Ovary (tissue), 9 donors: Measurements from ENCODE around the gene KLHDC8A. TPM values are rescaled to one million over a fixed set of nuclear protein-coding genes. Genes with fewer than 3 reads are reported as not detected.
A peak's percentile ranks its signal among the peaks of the same experiment; 100 is the strongest.

ENCODE experiments used
- DNase-seq, 5 donors: peaks; one replicate each; pipeline ENCODE4 v3.0.0-alpha.2; 2019 to 2020
- H3K27ac ChIP-seq, 2 donors: fragments of 200-600 bp; one replicate each; pipeline versions ENCODE4 v1.5.1 to v1.8.0; 2019 to 2022
- H3K27me3 ChIP-seq: fragments of 200-600 bp; one replicate; pipeline ENCODE4 v1.8.0; 2022
- H3K36me3 ChIP-seq: fragments of 200-600 bp; sonication (generic); one replicate; pipeline ENCODE4 v1.5.1; 2019
- H3K4me1 ChIP-seq: one replicate; pipeline ENCODE4 v1.8.1; 2013; ENCODE audit warnings: mild to moderate bottlenecking, moderate library complexity; ENCODE audit not compliant: insufficient read depth
- H3K4me3 ChIP-seq: fragments of 200-600 bp; sonication (generic); one replicate; pipeline ENCODE4 v1.5.1; 2017
- H3K9me3 ChIP-seq, 2 donors: fragments of 200-600 bp in 1 of 2; sonication (generic) in 1 of 2; one replicate each; pipeline versions ENCODE4 v1.5.1 to v1.8.1; 2013 to 2019; ENCODE audit warnings: mild to moderate bottlenecking in 1 of 2, moderate library complexity in 1 of 2
- CTCF ChIP-seq, 3 donors: fragments of 450-650 bp in 2 of 3; fragments of 200-600 bp in 1 of 3; IDR thresholded peaks; one replicate each; pipeline versions ENCODE4 v1.5.1 to v1.8.0; 2016 to 2022; ENCODE audit warnings: antibody characterized with exemption in 3 of 3, mild to moderate bottlenecking in 1 of 3
- EP300 ChIP-seq: sonication (generic); formaldehyde crosslinking; IDR thresholded peaks from one replicate; pipeline ENCODE4 v1.6.1; 2017; ENCODE audit warnings: antibody characterized with exemption
- POLR2A ChIP-seq: fragments of 450-650 bp; IDR thresholded peaks from one replicate; pipeline ENCODE4 v1.6.1; 2017; ENCODE audit warnings: antibody characterized with exemption, mild to moderate bottlenecking, moderate library complexity
- WGBS, 3 donors: extraction: QIAGEN DNeasy Blood & Tissue Kit in 1 of 3; methylation state at CpG; one replicate each; pipeline versions ENCODE4 v1.1.5 to v1.1.7; 2013 to 2017; 5-methylcytosine and 5-hydroxymethylcytosine counted together
- intact Hi-C, 4 donors: fragments of 100-400 bp; cut with DNase I; formaldehyde crosslinking; loops; one replicate each; pipeline versions ENCODE4 v1.11.0 to v1.15.1; 2022 to 2023
- polyA plus RNA-seq, 2 donors: library from polyadenylated mRNA; stranded (reverse); fragments of 200-250 nt in 1 of 2; fragments of 350-450 nt in 1 of 2; fragmentation: Illumina TruSeq in 1 of 2; extraction: RNeasy Lipid Tissue Mini Kit (QIAGEN cat#74804) in 1 of 2; gene quantifications; one replicate each; pipeline ENCODE4 v1.2.3, GENCODE V29; 2013 to 2014
- total RNA-seq, 7 donors: library from RNA; depleted of rRNA in 2 of 7; stranded (reverse); fragments of >200 nt in 2 of 7; fragmentation: NEBNext Ultra II Directional in 3 of 7; extraction: Animal tissue kit (Norgen Biotek cat#: 25700) in 3 of 7; gene quantifications; one replicate each; pipeline versions ENCODE4 v1.1.0 to v1.2.4, GENCODE V29; 2016 to 2023
- donor health status: DM: no; HTN: no; CAD: no; lungs with moderate emphysema.
- donor health status: DM: no; HTN: no; CAD: no.
- donor health status: Bipolar disorder and iron deficiency.
- donor health status: DM: yes; HTN: yes; CAD: no.
- donor health status: DM: no; HTN: no; CAD: no.
- donor health status: DM: yes; HTN: yes; CAD: no.

KLHDC8A gene
- total and polyA plus RNA-seq, 9 donors = 111 to 457 (median 270) TPM

GRCh38 chr1:205379056-205379455, 22.3 kb upstream of the KLHDC8A start:
- DNase-seq = no peak
- Histone ChIP-seq H3K4me3 (no peak overlapping the region), H3K36me3 (no peaks in the 10 kb centered on the region), H3K27ac (no peak overlapping the region), H3K9me3 (no peaks in the 10 kb centered on the region), H3K27me3 (no peaks in the 10 kb centered on the region), H3K4me1 (peaks cover 20% of the 10 kb centered on the region)
- TF ChIP-seq EP300 (no peak), POLR2A (no peak), CTCF (IDR thresholded peaks at IDR 0.05) (no peak)
- intact Hi-C loops = no loop called here
- 74 to 82% (median 79%) methylated on average over 8 of the region's 8 CpGs for WGBS, 3 donors

GRCh38 chr1:205377355-205377754, 20.6 kb upstream of the KLHDC8A start:
- 96 to 100% (median 97%) methylated on average over 3 of the region's 3 CpGs for WGBS, 3 donors

GRCh38 chr1:205376739-205377138, 20.0 kb upstream of the KLHDC8A start:
- DNase-seq = no peak
- Histone ChIP-seq H3K4me3 (no peak overlapping the region), H3K36me3 (no peaks in the 10 kb centered on the region), H3K27me3 (no peaks in the 10 kb centered on the region), H3K27ac (peak overlapping the region in 1 of 2 donors; percentile 87), H3K4me1 (peaks cover 16% of the 10 kb centered on the region), H3K9me3 (no peaks in the 10 kb centered on the region)
- TF ChIP-seq POLR2A = no peak
- no peak for TF ChIP-seq CTCF (IDR thresholded peaks at IDR 0.05)
- no peak for TF ChIP-seq EP300
- intact Hi-C loops = no loop called here
- 60 to 65% (median 63%) methylated on average over 4 of the region's 4 CpGs for WGBS, 3 donors

More at GRCh38 chr1:205377355-205377754, 20.6 kb upstream of the KLHDC8A start:
- H3K36me3 ChIP-seq = no peaks in the 10 kb centered on the region
- H3K27ac ChIP-seq = peak overlapping the region in 1 of 2 donors; percentile 87
- peaks cover 16% of the 10 kb centered on the region for H3K4me1 ChIP-seq
- TF ChIP-seq CTCF (IDR thresholded peaks at IDR 0.05) (no peak), POLR2A (no peak), EP300 (no peak)
- intact Hi-C loops = no loop called here
- no peaks in the 10 kb centered on the region for H3K9me3 ChIP-seq
- H3K27me3 ChIP-seq = no peaks in the 10 kb centered on the region
- no peak overlapping the region for H3K4me3 ChIP-seq
- DNase-seq = no peak

GRCh38 chr1:205375835-205376545, 19.3 kb upstream of the KLHDC8A start:
- H3K27ac ChIP-seq = peak overlapping the region in 1 of 2 donors; percentile 87
- H3K4me1 ChIP-seq = peaks cover 14% of the 10 kb centered on the region
- no peaks in the 10 kb centered on the region for H3K27me3 ChIP-seq
- DNase-seq = peak in 4 of 5 donors; percentile 62 to 72 (median 65)
- WGBS, 3 donors = 9 to 14% (median 14%) methylated on average over 6 of the region's 6 CpGs
- no peaks in the 10 kb centered on the region for H3K36me3 ChIP-seq
- no peak overlapping the region for H3K4me3 ChIP-seq
- TF ChIP-seq POLR2A (peak; percentile 29), CTCF (IDR thresholded peaks at IDR 0.05) (no peak)
- H3K9me3 ChIP-seq = no peaks in the 10 kb centered on the region
- intact Hi-C loops = no loop called here
